ENCODE results near the gene FEM1A. TPM values are rescaled to one million over a fixed set of nuclear protein-coding genes. Genes with fewer than 3 reads are reported as not detected.
"Not testable (repeated sequence)": the region's sequence is repeated elsewhere in the genome, so short reads cannot be mapped to it uniquely, and the experiment has no call there.

The FEM1A gene
- total RNA-seq, 1 donor from 2014 or later: 46.5 TPM

- DNase-seq: peak; percentile 70
- Histone ChIP-seq H3K27ac (replicated peaks) (peak overlapping the region; percentile 72), H3K27me3 (ENCODE audit: low read depth) (no peaks in the 10 kb centered on the region), H3K9me3 (replicated peaks) (no peaks in the 10 kb centered on the region), H3K4me1 (no peaks in the 10 kb centered on the region), H3K36me3 (peaks cover 70% of the 10 kb centered on the region), H3K4me3 (no peak overlapping the region)
- intact Hi-C loops (cut with micrococcal nuclease): no loop called here
- no peak for TF ChIP-seq CTCF (IDR thresholded peaks at IDR 0.05; ENCODE audit: borderline replicate concordance)
Measured at GRCh38 chr19:4844348-4845179, 53.0 kb downstream of the FEM1A start.

- H3K27me3 ChIP-seq (ENCODE audit: low read depth); H3K4me3 ChIP-seq; intact Hi-C loops (cut with micrococcal nuclease); H3K9me3 ChIP-seq (replicated peaks); H3K4me1 ChIP-seq: not testable (repeated sequence)
- peak; percentile 34 for DNase-seq
- peaks cover 68% of the 10 kb centered on the region for H3K36me3 ChIP-seq
- H3K27ac ChIP-seq (replicated peaks): peak overlapping the region; percentile 72
Measured at GRCh38 chr19:4845975-4846374, 54.4 kb downstream of the FEM1A start.

- no peaks in the 10 kb centered on the region for H3K4me1 ChIP-seq
- peaks cover 72% of the 10 kb centered on the region for H3K36me3 ChIP-seq
- DNase-seq: no peak
- H3K27ac ChIP-seq (replicated peaks): no peak overlapping the region
- intact Hi-C loops (cut with micrococcal nuclease): no loop called here
- H3K9me3 ChIP-seq (replicated peaks): no peaks in the 10 kb centered on the region
- no peaks in the 10 kb centered on the region for H3K27me3 ChIP-seq (ENCODE audit: low read depth)
- H3K4me3 ChIP-seq: no peak overlapping the region
- no peak for TF ChIP-seq CTCF (IDR thresholded peaks at IDR 0.05; ENCODE audit: borderline replicate concordance)
Measured at GRCh38 chr19:4847190-4847973, 55.8 kb downstream of the FEM1A start.

- H3K9me3 ChIP-seq (replicated peaks): no peaks in the 10 kb centered on the region
- intact Hi-C loops (cut with micrococcal nuclease): no loop called here
- H3K4me1 ChIP-seq: no peaks in the 10 kb centered on the region
- DNase-seq: no peak
- no peak overlapping the region for H3K4me3 ChIP-seq
- H3K27ac ChIP-seq (replicated peaks): no peak overlapping the region
- TF ChIP-seq CTCF (IDR thresholded peaks at IDR 0.05; ENCODE audit: borderline replicate concordance): no peak
- peaks cover 58% of the 10 kb centered on the region for H3K36me3 ChIP-seq
- H3K27me3 ChIP-seq (ENCODE audit: low read depth): no peaks in the 10 kb centered on the region
Measured at GRCh38 chr19:4849019-4849418, 57.5 kb downstream of the FEM1A start.

Small RNAs within 50 kb of the gene (microRNA-seq; reads per million reads assigned to microRNA genes)
- not detected for gene MIR7-3

Other genes starting within 250 kb of the FEM1A start
- 7.2 TPM for gene SEMA6B, start 232.1 kb upstream of the FEM1A start, total RNA-seq
- 4.2 TPM for gene TNFAIP8L1, start 152.2 kb upstream of the FEM1A start, total RNA-seq
- gene MYDGF, start 121.4 kb upstream of the FEM1A start, total RNA-seq: 26.3 TPM
- gene DPP9, start 67.9 kb upstream of the FEM1A start, total RNA-seq: 52.5 TPM
- gene TICAM1, start 40.0 kb downstream of the FEM1A start, total RNA-seq: 6.1 TPM
- gene PLIN3, start 75.9 kb downstream of the FEM1A start, total RNA-seq: 26.7 TPM
- not detected for gene ARRDC5, start 111.2 kb downstream of the FEM1A start, total RNA-seq
- 1.3 TPM for gene UHRF1, start 117.8 kb downstream of the FEM1A start, total RNA-seq
- 34.1 TPM for gene KDM4B, start 177.4 kb downstream of the FEM1A start, total RNA-seq

Measured in left ventricle myocardium inferior (tissue), 1 donor.